ENCODE data around the gene CCDC9.
"Not testable (repeated sequence)": the region's sequence is repeated elsewhere in the genome, so short reads cannot be mapped to it uniquely, and the experiment has no call there.

The CCDC9 gene

DNA sequence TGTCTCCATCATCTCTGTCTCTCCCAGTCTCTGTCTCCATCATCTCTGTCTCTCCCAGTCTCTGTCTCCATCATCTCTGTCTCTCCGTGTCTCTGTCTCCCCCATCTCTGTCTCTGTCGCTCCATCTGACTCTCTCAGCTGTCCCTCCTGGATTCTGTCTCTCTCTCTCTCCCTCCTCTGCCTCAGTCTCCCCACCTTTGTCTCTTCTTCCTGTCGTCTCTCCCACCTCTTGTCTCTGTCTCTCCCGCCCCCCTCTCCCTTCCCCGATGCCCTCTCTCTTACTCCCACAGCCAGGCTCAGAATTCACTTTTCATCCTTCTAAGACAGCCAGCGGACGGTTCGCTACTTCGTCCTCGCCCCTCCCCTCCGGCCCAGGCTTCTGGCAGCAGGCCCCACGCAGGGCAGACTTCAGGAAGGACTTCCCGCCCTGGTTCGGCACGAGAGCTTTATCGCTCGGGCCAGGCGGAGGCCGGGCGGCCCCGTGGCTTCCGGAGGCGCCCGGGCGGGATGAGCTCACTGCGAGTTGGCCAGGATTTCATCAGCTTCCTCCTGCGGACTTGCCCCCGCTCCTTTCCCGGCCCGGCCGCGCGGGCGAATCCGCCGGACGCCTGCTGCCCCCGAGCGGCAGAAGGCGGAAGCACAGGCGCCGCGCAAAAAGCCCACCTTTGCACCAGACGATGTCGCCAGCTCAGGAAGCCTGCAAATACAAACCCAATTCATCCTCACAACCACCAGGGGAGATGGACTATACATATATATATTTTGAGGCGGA, 12.4 kb upstream of the CCDC9 start:
- TF ChIP-seq, protein P1, sequence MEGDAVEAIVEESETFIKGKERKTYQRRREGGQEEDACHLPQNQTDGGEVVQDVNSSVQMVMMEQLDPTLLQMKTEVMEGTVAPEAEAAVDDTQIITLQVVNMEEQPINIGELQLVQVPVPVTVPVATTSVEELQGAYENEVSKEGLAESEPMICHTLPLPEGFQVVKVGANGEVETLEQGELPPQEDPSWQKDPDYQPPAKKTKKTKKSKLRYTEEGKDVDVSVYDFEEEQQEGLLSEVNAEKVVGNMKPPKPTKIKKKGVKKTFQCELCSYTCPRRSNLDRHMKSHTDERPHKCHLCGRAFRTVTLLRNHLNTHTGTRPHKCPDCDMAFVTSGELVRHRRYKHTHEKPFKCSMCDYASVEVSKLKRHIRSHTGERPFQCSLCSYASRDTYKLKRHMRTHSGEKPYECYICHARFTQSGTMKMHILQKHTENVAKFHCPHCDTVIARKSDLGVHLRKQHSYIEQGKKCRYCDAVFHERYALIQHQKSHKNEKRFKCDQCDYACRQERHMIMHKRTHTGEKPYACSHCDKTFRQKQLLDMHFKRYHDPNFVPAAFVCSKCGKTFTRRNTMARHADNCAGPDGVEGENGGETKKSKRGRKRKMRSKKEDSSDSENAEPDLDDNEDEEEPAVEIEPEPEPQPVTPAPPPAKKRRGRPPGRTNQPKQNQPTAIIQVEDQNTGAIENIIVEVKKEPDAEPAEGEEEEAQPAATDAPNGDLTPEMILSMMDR (IDR thresholded peaks at IDR 0.05; ENCODE audit: extremely low read depth, missing control alignments) = peak; percentile 99
- DNase-seq (ENCODE audit: low spot score) = peak; percentile 91

DNA sequence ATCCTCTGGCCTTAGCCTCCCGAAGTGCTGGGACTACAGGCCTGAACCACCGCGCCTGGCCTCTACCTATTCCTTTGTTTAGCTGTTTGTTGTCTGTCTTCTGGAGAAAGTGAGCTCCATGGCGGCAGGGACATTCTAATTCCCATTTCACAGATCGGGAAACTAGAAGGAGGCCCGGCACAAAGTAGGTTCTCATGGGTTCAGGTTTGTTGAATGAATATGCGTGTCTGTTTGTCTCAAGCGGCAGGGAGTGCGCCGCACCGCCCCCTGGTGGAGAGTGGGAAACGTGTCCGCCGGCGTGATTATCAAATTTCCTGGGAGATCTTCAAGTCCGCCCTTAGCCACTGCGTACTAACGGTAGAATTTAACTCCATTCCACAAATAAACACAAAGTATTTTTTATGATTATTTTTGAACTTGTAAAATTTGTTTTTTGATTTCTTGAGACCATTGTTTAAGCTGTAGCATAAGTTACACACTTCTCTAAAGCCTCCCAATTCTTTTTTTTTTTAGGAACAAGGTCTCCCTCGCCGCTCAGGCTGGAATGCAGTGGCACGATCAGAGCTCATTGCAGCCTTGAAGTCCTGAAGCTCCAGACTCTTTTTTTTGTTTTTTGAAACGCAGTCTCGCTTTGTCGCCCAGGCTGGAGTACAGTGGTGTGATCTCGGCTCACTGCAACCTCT, 8.9 kb upstream of the CCDC9 start:
- peak; percentile 72 for DNase-seq (ENCODE audit: low spot score)
- TF ChIP-seq, protein P1 (IDR thresholded peaks at IDR 0.05; ENCODE audit: extremely low read depth, missing control alignments) = peak; percentile 84

DNA sequence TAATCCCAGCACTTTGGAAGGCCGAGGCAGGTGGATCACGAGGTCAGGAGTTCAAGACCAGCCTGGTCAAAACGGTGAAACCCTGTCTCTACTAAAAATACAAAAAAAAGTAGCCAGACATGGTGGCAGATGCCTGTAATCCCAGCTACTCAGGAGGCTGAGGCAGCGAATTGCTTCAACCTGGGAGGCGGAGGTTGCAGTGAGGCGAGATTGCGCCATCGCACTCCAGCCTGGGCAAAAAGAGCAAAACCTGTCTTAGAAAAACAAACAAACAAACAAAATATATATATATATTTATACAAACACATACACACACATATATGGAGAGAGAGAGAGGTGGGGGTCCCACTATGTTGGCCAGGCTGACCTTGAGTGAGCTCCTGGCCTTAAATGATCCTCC, 3.3 kb upstream of the CCDC9 start:
- not testable (repeated sequence) for DNase-seq (ENCODE audit: low spot score)

DNA sequence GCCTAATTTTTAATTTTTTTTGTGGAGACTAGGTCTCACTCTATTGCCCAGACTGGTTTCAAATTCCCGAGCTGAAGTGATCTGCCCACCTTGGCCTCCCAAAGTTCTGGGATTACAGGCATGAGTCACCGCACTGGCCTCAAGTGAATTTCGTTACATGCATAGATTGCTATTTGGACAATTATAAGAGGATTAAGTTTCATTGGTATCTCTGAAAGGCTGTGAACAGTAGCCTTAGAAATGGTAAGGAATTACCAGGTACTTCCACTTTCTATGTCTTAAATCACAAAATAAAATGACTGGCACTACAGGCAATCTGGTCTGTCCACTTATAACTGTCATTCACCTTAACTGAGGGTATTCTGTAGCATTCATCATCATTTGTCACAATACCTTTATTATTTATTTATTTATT, 2.9 kb upstream of the CCDC9 start:
- TF ChIP-seq, protein P1 (IDR thresholded peaks at IDR 0.05; ENCODE audit: extremely low read depth, missing control alignments) = no peak
- DNase-seq (ENCODE audit: low spot score) = no peak

DNA sequence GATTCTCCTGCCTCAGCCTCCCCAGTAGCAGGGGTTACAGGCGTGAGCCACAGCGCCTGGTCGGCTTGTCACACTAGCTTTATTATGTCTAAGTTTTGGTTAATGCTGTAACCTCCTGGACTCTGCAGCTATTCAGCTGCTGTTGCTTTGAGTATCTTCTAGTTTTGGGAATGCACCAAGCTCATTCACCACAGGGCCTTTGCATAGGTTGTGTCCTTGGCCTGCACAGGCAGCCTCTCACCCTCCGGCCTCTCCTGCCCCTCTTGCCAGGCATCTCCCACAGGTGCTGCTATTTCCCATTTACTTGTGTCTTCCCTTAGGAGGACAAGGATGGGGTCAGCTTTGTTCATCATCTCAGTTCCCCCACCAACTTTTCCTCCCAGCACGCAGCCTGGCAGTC, 2.4 kb upstream of the CCDC9 start:
- TF ChIP-seq, protein P1 (IDR thresholded peaks at IDR 0.05; ENCODE audit: extremely low read depth, missing control alignments) = no peak
- DNase-seq (ENCODE audit: low spot score) = no peak

DNA sequence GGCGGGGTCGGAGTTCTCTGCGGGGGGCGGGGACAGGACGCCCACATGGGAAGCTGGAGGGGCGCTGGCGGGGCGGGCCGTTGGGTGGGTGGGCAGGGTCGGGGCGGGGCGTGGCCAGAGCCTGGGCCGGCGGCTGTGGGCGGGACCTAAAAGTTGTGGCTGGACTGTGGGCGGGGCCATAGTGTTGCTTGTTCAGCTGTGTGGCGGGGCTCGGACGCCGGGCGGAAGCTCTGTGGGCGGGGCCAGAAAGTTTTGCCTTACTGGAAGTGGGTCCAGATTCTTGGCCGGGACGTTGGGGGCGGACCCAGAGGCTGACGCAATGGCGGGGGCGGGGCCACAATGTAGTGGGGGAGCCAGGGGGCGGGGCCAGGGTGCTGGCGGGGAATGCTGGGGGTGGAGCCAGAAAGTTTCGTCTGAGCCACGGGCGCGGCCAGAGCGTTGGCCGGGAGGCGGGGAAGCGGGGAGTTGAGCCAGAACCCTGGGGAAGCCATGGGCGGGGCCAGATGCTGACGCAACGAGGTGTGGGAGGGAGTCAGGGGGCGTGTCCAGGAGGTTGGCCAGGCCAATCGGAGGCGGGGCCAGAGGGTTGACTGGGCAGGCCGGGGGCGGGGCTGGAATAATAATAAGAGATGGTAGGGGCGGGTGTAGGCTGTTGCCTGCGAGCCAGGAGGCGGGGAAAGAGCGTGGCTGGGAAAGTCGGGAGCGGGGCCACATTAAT, 527 bp downstream of the CCDC9 start:
- TF ChIP-seq, protein P1 (IDR thresholded peaks at IDR 0.05; ENCODE audit: extremely low read depth, missing control alignments) = no peak
- peak; percentile 99 for DNase-seq (ENCODE audit: low spot score)

DNA sequence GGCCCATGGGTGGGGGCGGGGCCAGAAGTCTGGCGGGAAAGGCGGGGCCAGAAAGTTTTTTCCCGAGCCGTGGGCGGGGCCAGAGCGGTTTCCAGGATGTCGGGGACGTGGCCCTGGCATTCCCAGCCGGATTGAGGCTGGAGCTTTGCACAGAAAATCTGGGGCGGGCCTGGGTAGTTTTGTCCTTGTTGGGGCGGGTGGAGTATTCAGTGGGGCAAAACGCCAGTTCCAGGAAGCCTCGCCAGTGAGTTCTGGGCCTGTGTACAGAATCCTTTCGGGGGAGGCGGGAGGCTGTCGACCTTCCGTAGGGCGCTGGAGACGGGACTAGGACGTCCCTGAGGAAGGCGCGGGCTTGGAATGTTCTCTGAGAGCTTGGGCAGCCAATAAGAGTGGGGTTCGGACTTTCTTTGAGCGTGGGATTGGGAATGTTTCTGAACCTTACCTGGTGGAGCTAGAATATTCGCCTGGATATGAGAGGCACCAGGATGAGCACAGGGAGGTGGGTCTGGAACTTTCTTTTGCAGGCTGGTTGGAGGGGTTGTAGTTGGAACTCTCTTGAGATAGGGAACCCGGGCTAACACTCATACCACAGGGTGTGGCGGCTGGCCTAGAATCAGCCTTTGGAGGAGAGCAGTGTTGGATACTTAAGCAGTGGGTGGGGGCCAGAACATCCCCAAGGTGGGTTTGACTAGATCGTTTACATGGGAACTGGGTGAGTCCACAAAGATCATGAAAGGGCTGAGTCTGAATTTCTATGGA, 1.3 kb downstream of the CCDC9 start:
- no peak for DNase-seq (ENCODE audit: low spot score)
- TF ChIP-seq, protein P1 (IDR thresholded peaks at IDR 0.05; ENCODE audit: extremely low read depth, missing control alignments) = no peak

Data from GM20000 (cell line).